HG03460 (cell line): ENCODE results near the gene CHL1.

Experiments used
- ATAC-seq: cut with Tn5 transposase; IDR thresholded peaks from one replicate; pipeline ENCODE4 v1.9.1; 2021; ENCODE audit not compliant: unreplicated experiment

Gene CHL1, protein sequence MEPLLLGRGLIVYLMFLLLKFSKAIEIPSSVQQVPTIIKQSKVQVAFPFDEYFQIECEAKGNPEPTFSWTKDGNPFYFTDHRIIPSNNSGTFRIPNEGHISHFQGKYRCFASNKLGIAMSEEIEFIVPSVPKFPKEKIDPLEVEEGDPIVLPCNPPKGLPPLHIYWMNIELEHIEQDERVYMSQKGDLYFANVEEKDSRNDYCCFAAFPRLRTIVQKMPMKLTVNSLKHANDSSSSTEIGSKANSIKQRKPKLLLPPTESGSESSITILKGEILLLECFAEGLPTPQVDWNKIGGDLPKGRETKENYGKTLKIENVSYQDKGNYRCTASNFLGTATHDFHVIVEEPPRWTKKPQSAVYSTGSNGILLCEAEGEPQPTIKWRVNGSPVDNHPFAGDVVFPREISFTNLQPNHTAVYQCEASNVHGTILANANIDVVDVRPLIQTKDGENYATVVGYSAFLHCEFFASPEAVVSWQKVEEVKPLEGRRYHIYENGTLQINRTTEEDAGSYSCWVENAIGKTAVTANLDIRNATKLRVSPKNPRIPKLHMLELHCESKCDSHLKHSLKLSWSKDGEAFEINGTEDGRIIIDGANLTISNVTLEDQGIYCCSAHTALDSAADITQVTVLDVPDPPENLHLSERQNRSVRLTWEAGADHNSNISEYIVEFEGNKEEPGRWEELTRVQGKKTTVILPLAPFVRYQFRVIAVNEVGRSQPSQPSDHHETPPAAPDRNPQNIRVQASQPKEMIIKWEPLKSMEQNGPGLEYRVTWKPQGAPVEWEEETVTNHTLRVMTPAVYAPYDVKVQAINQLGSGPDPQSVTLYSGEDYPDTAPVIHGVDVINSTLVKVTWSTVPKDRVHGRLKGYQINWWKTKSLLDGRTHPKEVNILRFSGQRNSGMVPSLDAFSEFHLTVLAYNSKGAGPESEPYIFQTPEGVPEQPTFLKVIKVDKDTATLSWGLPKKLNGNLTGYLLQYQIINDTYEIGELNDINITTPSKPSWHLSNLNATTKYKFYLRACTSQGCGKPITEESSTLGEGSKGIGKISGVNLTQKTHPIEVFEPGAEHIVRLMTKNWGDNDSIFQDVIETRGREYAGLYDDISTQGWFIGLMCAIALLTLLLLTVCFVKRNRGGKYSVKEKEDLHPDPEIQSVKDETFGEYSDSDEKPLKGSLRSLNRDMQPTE (N-terminal part only)

DNA sequence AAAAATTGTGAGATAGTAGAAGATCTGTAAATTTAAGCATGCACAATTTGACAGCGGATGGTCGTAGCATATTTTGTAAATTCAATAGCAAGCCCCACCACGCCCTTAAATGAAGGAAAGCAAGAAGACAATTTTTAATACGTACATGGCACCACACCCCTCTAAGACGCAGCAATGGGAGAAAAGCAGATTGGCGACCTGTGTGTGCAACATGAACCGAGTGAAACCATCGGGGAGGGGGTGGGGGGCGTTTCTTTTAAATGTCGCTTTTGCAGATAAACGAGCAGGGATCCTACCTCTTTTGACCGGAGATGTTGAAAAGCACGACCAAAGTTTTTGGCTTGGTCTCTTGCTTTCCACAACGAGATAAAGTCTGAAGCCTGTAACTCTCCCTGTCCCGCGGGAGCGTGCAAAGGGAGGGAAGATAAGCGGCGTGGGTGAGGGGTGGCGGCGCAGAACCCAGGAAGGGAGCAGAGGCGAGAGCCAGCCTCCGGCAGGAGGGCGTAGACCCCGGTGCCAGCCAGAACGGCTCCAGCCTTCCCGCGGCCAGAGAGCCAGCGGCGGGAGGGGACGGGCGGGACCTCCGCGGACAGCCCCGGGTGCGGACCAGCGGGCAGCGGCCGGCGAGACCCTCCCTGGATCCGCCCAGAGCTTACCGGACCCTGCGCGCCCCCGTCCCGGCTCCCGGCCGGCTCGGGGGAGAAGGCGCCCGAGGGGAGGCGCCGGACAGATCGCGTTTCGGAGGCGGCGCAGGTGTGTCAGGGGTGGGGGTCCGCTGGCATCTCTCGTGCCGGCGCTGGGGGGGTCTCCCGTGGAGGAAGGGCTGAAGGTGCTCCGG lies at the start of gene CHL1:
TSS of gene CHL1 (plus strand) at position 453 of the 838 bp plus-strand sequence. CDS start 123,014 bp downstream, outside the sequence.
- peak; percentile 29 for ATAC-seq

DNA sequence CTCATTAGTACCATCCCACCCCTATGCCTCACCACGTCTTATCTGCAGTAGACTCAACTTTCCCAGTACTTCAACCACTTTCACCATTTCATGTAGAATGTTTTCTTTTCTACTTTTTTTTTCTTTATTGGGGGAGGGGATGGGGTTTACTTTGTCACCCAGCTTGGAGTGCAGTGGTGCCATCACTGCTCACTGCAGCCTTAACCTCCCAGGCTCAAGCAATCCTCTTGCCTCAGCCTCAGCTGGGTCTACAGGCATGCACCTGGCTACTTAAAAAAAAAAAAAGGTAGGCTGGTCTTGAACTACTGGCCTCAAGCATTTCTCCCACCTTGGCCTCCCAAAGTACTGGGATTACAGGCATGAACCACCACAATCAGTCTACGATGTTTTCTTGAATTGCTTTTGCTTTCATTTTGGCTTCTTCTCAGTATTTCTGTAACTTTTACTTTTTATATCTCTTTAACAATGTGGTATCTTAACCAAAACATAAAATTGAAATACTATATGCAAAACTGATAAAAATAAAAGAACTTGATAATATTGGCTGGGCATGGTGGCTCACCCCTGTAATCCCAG lies 44.9 kb upstream of the CHL1 start:
- no peak for ATAC-seq

DNA sequence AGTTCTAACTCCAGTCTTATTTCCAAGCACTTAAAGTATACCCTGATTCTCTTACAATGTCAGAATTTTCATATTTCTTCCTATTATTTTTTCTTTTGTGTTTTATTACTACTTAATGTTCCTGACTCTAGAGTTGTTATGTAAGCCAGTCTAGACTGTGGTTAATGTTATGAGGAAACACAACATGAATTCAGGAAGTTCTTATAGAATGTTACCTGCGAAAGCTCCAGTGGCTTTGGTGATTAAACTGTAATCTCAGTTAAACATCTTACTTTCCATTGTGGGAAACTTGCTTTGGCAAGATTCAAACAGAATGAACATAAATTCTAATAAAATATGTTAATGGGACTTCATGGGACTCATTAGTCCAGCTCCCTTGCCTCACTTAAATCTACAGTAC lies 36.6 kb upstream of the CHL1 start:
- no peak for ATAC-seq

DNA sequence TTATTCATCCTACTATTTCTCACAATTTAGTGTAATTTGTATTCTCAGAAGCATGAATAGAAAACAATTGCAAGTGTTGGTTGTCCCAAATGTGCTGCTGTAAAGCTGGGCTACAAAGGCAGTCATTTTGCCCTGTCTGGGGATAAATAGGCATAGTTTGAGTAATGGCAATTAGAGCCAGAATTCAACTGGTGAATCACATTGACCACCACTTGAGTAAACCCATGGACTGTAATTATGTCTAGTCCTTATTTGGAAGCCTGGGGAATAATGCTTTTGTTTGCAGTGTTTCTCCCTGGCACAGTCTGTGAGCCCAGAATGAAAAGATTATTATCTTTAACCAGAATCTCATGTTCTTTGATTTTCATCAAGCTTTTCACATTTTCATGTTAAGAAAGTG lies 30.5 kb upstream of the CHL1 start:
- no peak for ATAC-seq

DNA sequence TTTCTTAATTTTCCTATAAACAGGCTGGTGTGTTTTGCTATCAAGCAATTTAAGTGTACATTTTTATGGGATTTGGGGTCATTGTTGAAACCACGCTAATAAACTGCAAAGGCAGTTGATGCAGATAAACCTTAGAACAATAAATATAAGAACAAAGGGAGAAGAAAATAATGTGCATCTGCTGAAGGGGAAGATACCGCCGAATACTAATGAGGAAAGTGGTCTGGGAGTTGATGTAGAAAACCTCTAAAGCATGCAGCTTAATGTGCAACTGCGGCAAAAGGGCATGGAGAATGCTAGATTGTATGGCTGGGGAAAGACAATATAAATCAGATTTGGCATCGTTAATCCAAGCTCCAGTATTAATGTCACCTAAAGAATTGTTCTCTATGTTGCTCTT lies 29.8 kb upstream of the CHL1 start:
- no peak for ATAC-seq

DNA sequence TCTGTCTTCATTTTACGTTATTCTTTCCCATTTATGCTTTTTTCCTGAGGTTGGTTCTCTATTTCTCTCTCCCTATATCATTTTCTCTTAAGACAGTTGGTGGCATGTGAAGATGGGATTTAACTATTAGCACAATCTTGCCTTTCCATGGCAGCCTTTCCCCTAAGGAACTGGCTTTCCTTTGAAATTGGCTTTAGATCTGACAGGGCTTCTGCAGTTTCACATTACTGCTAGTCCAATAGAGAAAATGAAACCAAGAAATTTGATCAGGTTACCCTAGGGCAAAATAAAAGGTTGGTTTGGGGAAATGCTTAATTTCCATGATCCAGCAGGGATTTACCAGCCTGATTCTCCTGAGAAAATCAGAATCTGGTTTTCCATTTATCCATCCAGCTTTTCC lies 22.7 kb upstream of the CHL1 start:
- ATAC-seq, result peak; percentile 96

DNA sequence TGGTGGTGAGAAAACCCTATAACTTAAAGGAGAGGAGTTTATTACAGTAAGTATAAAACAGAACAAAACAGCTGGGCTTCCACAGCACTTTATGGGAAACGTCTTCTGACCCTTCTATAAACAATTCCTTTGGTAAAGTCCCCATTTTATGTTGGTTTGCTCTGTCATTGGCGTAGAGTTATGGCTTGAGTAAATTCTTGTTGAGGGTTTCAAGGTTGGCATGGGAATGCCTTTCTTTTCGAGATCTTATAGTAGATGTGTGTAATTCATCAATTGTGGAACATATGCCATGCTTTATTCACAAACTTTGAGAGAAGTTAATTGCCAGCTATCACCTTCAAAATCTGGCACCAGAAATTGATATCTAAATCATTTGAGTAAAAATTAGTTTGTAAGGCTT lies 11.6 kb upstream of the CHL1 start:
- ATAC-seq, result no peak

DNA sequence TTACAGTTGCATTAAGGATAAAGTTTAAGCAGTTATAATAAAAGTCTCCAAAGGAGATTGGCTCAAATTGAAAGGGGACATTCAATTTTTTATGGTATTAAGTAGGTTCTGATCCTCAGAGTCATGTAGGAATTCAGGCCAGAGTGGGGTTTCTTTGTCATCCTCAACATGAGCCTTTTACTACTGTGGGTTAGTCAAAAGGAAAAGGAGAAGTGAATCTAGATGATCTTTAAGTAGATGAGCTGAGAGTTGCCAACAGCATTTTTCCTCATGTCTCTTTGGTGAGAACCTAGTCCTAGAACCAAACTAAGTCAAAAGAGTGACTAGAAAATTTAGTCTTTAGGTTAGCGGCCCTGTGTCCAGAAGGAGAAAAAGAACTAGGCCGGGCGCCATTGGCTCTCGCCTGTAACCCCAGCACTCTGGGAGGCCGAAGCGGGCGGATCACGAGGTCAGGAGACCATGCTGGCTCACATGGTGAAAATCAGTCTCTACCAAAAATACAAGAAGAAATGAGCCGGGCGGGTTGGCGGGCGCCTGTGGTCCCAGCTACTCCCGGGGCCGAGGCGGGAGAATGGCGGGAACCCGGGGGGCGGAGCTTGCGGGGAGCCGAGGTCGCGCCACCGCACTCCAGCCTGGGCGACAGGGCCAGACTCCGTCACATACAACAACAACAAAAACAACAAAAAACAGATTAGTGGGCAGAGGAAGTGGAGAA lies 4.2 kb upstream of the CHL1 start:
- peak; percentile 78 for ATAC-seq

DNA sequence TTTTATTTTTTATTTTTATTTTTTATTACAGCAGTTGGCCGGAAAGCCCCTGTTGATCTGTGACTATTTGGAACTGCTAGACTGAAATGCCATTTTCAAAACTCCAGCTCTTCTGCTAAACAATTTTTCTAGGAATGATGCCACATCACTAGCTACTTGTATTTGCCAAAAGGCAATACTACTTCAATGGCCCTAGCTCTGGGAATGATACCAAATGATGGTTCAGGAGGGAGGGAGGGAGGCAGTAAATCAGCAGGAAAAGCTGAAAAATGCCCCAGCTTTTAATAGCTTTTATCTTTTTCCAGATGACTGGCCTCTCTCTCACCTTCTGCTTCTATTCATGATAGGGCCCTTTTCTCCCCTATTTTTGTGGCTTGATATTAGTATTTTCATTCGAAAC lies 2.6 kb upstream of the CHL1 start:
- no peak for ATAC-seq

DNA sequence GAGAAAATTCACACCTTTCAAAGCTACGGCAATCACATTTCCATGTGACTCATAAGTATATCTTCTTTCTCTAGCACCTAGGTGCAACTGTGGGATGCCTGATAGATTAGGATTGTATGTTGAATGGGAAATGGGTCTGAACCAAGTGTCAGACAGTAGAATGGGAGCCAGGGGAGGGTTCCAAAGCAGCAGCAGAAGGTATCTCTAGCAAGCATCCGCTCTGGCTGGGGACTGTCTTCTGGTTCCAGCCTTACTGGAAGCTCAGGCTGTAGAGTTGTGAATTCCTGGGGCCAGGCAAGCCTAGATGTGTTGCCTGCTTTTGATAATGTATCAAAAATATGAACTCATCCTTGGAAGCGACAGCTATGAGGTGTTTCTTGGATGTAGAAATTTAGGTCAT lies 2.1 kb upstream of the CHL1 start:
- no peak for ATAC-seq

DNA sequence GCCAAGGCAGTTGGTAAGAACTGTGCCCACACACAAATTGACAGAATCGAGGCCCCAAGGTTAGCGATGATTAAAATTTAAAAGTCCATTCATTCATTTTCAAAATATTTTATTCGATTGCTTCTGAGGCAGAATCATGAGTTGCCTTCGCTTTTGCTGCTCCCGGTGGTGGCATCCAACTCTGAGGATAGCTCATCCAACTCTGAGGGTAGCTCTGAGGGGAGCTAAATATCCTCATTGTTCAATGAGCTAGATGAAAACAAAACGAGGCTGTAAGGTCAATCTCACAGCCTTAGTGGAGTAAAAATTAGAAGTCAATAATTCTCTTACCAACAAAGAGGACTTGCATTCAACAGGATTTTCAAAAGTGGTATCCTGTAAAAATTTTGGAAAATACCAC lies 897 bp upstream of the CHL1 start:
- no peak for ATAC-seq

DNA sequence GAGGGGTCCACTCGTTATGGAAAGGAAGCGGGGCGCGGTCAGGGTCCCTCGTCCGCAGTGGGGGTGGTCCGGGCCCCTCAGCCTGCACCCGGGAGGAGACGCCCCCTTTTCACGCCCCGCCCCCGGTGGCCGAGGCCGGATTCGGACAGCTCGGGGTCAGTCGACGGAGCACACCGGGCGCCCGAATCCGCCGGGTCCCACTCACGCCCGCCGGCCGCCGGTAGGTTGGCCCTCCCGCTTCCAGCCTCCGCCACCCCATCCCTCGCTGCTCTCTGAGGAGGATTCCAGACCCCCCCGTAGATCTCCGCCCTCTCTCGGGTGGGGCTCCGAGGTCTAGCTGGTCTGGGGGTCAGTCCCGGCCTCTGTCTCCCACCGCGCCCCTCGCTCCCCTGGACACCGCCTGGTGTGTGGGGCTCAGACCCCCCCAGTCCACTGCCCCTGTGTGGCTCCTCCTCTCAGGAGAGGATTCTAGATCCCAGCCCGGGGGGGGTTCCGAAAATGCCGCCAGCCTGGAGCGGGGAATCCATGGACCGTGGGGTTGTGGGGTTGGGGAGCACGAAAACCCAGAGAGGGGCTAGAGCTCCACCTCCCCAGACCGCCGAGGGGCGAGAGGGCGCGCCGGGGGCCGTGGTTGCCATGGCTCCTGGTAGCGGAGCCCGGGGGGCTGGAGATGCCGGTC lies 725 bp downstream of the CHL1 start:
- peak; percentile 31 for ATAC-seq

DNA sequence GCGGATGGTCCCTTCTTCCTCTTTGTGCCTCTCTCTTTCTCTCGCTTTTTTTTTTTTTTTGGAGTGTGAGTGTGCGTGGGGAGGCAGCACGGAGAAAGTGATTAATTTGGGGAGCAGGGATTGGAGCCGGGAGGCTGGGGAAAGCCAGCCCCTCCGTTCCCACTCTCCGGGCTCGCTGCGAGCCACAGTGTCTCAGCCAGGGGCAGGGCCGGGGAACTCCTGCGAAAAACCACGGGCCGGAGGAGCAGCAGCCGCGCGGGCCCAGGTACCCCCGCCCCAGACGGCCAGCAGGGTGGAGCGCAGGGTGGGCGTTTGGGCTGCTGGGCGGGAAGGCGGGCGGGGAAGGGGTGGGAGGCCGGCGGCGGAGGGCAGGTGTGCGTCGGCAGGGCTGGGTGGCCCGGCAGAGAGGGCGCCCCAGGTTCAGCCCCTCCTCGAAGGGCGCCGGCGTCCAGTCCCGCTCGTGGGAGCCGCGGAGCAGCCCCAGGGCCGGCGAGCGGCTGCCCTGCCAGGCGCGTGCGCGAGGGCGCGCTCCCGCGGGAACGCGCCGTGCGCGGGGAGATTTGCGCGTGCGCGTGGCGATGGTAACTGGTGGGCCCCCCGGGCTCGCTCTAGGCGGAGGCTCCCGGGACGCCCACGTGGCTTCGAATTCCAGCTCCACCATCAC lies 1.4 kb downstream of the CHL1 start:
- peak; percentile 42 for ATAC-seq

DNA sequence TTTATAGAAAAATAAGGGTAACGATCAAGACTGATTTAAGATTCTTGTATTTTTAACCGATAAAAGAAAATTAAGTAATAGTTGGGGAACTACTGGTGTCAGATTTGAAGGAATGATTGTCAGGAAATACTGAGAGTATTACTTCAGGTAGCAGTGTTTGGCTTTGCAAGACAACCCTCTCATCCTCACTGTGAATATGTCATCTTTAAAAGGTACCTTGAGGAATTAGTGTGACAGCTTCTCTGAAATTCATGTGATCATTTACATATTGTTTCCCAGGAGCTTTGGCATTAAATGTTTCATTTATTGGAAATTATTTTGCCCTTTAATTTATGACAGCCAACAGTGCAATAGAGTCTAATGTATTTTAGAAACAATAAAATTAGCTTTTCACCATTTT lies 3.3 kb downstream of the CHL1 start:
- ATAC-seq, result no peak

DNA sequence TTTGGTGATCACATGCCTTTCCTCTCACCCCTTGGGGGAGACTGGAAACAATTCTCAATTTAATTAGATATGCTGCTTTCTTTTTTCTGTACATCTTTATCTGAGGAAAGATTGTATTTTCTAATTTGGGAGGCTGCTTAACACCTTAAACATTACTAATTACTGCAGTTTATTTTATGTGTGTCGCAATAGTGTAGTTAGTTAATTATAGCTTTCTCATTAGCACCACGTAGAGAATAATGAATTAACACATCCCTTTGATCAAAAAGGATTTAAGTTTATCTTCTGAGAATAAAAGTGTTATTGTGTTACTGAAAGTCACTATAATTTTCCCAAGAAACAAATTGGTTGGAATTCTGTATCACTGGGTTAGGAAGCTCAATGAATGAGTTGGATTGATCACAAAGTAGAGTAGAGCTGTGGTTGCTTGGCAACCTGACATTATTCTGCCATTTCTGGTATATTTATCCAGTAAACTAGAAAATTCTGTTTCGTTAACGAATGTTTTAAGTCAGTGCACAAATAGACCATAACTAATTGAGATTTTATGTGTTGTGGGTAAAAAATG lies 4.3 kb downstream of the CHL1 start:
- no peak for ATAC-seq

DNA sequence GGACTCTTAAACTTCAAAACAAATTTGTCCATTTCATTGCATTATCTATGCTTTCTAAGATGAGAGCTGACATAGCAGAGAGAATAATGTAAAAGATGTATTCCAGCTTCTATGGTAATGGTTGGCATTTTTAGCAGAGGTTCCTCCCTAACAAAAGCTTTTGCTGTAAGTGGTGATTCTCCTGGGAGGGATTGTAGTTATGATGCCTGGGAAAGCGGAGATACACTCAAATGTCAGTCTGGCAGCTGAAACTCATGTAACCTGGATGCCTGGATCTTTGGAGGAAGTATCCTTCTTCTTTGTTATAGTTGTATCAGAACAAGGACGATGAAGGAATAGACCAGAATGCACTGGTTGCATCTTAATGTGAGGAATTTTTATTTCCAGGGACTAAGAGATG lies 7.5 kb downstream of the CHL1 start:
- ATAC-seq, result no peak

DNA sequence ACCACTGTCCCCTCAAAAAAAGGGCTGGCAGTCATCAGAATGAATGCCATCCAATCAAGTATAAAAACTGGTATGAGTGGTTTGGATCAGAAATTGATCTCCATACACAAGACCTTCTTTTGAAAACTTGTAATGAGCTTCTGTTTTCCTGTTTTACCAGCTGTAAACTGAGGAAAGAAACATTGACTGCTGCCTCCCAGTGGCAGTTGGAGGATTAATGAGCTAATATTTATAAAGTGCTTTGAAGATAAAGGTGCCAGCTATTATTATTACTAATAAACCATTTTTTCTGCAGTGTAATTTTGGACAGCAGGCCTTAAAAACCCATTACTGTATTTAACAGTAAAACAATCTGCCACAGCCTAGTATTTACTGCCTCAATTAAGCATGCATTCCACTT lies 11.4 kb downstream of the CHL1 start:
- ATAC-seq, result no peak

DNA sequence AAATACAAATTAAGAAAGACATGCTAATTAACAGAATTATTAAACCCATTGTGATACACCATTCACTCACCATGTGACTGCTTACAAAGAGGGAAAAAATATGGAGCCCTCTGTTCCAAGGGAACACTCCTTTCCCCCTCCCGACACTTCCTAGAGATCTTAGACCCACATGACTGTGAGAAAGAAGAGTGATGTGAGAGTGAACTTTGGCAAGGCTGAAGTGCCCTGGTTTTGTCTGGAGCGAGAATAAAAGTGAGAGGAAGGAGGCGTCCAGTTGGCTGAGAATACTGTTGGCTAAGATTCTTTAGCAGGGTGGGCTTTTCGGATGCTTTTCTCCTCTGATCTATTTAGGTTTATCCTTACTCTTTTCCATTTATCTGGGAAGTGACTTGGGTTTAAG lies 14.1 kb downstream of the CHL1 start:
- no peak for ATAC-seq
